Activated naive CD4-positive, alpha-beta T cell treated with anti-CD3 and anti-CD28 coated beads for 36 hours (primary cell): ENCODE data around the gene RMI2. TPM values are rescaled to one million over a fixed set of nuclear protein-coding genes. Genes with fewer than 3 reads are reported as not detected.

Experiments used
- CTCF ChIA-PET: fragments of 350-600 bp; sonication (Branson Sonifier 250); formaldehyde crosslinking; loops from one replicate; lab custom pipeline; 2021; ENCODE audit warnings: antibody characterized with exemption; lab: Charles Lee
- DNase-seq: peaks from one replicate; pipeline ENCODE4 v3.0.0-alpha.2; 2020
- H3K27ac Mint-ChIP-seq: one replicate; pipeline ENCODE4 v1.8.0; 2021; ENCODE audit warnings: mild to moderate bottlenecking, mixed read lengths
- H3K27me3 Mint-ChIP-seq: one replicate; pipeline ENCODE4 v1.8.0; 2021; ENCODE audit warnings: low read depth, mixed read lengths
- H3K36me3 Mint-ChIP-seq: one replicate; pipeline ENCODE4 v1.8.0; 2021; ENCODE audit warnings: low read depth, mixed read lengths
- H3K4me1 Mint-ChIP-seq: one replicate; pipeline ENCODE4 v1.8.0; 2021; ENCODE audit warnings: low read depth, mixed read lengths
- H3K4me3 Mint-ChIP-seq: one replicate; pipeline ENCODE4 v1.8.0; 2021; ENCODE audit warnings: mild to moderate bottlenecking, moderate library complexity, mixed read lengths
- H3K9me3 Mint-ChIP-seq: one replicate; pipeline ENCODE4 v1.8.0; 2021; ENCODE audit warnings: mixed read lengths
- intact Hi-C: fragments of 100-400 bp; cut with micrococcal nuclease; formaldehyde crosslinking; loops from one replicate; pipeline ENCODE4 v1.15.1; 2023
- total RNA-seq, 2 experiments: library from RNA; stranded (reverse); gene quantifications; one replicate each; pipeline ENCODE4 v1.2.3, GENCODE V29; 2021

Gene RMI2
- total RNA-seq, 2 experiments from 2014 or later: 82.8 to 86.2 TPM

DNA sequence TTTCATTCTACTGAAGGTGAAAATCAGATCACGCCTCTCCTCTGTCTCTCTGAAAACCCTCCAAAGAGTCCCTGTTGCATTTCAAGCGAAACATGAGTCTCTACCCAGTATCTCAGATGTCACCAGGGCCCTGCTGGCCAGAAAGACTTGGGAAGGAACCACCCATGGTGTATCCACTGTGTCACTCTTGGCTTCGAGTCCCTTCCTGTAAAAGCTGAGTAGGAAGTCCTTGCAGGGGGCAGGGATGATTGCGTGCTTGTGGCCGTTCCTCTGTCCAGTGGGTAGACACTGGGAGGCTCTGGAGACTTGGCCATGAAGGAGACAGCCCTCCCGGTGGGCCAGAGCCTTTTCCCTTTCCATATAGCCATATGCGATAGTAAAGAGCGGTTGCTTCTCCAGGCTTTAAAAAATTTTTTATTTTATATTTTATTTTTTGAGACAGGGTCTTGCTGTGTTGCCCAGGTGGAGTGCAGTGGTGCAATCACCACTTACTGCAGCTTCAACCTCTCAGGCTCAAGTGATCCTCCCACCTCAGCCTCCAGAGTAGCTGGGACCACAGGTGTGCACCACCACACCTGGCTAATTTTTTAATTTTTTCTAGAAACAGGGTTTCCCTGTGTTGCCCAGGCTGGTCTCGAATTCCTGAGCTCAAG lies 19.0 kb upstream of the RMI2 start:
- peaks cover 47% of the 10 kb centered on the region for H3K4me1 Mint-ChIP-seq
- no peak overlapping the region for H3K27ac Mint-ChIP-seq
- H3K27me3 Mint-ChIP-seq: no peaks in the 10 kb centered on the region
- no peaks in the 10 kb centered on the region for H3K36me3 Mint-ChIP-seq
- CTCF ChIA-PET: interaction anchor here (1.2 kb wide), 1 partner anchor 46 kb away, joined by 4 read pairs; no protein-coding TSS in a partner anchor
- intact Hi-C loops: no loop called here
- no peak overlapping the region for H3K4me3 Mint-ChIP-seq
- DNase-seq: no peak
- H3K9me3 Mint-ChIP-seq: no peaks in the 10 kb centered on the region

DNA sequence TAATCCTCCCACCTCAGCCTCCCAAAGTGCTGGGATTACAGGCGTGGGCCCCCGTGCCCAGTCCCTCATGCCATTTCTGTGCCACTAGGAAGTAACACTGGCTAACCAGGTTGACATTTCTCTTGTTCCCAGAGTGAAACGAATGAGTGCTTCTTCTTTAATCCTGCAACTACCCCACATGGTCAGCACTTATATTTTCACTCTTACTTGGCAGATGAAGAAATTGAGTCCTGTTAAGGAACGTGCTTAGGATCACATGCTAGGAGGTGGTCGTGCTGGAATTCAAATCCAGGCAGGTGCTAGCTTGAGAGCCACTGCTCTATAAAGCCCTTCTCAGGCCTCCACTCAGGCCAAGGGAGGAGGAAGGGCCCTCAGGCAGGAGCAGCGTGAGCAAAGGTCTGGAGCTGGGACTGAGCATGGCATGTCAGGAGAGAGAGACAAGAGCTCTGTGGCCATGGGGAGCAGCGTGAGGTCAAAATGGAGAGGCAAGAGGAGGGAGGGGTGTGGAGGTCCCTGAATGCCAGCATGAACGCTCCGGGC lies 18.5 kb upstream of the RMI2 start:
- no peaks in the 10 kb centered on the region for H3K27me3 Mint-ChIP-seq
- H3K4me3 Mint-ChIP-seq: no peak overlapping the region
- H3K4me1 Mint-ChIP-seq: peaks cover 47% of the 10 kb centered on the region
- intact Hi-C loops: no loop called here
- DNase-seq: no peak
- H3K27ac Mint-ChIP-seq: no peak overlapping the region
- H3K9me3 Mint-ChIP-seq: no peaks in the 10 kb centered on the region
- no peaks in the 10 kb centered on the region for H3K36me3 Mint-ChIP-seq
- CTCF ChIA-PET: interaction anchor here (1.2 kb wide), 1 partner anchor 45 kb away, joined by 4 read pairs; no protein-coding TSS in a partner anchor

DNA sequence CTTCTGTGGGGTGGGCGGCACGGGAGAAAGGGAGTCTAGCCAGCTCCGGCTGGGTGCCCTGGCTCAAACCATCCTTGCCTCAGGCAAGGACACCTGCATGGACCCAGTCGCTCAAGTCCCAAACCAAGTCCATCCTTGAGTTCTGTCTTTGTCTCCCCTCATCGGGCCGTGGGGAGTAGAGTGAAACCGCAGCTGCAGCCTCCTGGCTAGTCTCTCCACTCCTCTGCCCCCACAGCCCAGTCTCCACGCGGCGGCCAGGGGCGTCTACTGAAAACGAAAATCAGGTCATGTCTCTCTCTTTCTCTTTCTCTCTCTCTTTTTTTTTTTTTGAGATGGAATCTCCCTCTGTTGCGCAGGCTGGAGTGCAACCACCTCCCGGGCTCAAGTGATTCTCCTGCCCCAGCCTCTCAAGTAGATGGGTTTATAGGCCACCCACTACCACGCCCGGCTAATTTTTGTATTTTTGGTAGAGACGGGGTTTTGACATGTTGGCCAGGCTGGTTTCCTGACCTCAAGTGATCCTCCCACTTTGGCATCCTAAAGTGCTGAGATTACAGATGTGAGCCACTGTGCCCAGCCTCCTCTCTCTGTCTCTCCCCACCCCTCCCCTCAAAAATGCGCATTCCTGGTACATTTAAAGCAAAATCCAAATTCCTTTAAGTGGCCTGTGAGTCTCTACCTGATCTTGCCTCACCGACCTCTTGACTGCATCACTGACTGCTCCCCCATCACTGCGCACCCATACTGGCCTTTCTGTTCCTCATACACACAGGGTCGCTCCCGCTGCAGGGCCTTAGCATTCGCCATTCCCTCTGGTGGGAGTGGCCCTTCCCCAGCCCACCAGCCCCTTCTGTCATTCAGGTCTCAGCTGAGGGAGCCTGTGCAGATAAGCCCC lies 17.7 kb upstream of the RMI2 start:
- Mint-ChIP-seq H3K27me3 (no peaks in the 10 kb centered on the region), H3K4me1 (peaks cover 47% of the 10 kb centered on the region), H3K9me3 (no peaks in the 10 kb centered on the region), H3K4me3 (no peak overlapping the region), H3K27ac (peak overlapping the region; percentile 28), H3K36me3 (no peaks in the 10 kb centered on the region)
- DNase-seq: no peak
- intact Hi-C loops: loop anchor here (1.0 to 2.0 kb wide), 3 partner anchors 17 to 69 kb away; no protein-coding TSS in a partner anchor
- CTCF ChIA-PET: interaction anchor here (1.0 to 1.2 kb wide), 2 partner anchors 30 to 45 kb away, joined by 3 to 4 read pairs; no protein-coding TSS in a partner anchor

DNA sequence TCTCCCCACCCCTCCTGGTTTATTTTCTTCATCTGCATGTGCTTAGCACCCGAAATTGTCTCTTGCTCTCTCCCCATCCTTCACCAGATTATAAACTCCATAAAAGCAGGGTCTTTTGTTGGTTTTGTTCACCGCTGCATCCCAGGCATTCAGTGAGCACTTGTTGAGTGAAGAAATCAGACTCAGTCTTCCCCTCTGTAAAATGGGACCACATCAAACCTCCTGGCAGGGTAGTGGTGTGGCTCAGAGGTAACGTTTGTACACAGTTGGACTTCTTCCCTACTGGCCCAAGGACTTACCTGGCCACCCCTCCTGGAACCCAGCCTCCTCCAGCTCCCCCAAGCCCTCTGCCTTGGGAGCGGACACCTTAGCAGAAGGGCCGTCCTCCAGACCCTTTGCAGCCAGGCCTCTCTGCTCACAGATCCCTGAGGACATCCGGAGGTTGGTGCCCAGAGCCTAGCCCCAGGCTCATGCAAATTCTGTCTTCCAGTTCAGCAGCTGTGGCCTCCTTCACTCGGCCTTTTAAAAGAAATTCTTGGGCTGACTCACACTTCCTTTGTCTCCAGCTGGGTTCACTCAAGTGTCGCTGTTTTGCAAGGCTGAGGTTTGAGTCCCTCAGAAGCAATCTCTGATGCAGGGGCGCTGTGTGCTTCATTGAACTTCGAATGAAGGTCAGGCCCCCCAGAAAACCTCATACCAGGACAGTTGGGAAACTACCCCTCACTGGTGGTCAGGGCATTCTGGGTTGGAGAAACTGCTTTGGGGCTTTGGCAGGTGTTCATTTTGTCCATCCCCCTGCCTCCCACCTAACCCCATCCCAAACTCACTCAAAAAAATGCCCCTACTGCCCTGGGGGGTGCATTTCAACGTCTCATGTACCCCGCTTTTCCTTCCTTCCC lies 16.8 kb upstream of the RMI2 start:
- DNase-seq: peak; percentile 75
- peak overlapping the region; percentile 13 for H3K27ac Mint-ChIP-seq
- CTCF ChIA-PET: interaction anchor here (0.7 to 1.0 kb wide), 2 partner anchors 30 to 226 kb away, joined by 3 read pairs; no protein-coding TSS in a partner anchor
- H3K4me1 Mint-ChIP-seq: peaks cover 47% of the 10 kb centered on the region
- intact Hi-C loops: loop anchor here (1.0 to 2.0 kb wide), 3 partner anchors 18 to 70 kb away; no protein-coding TSS in a partner anchor
- H3K36me3 Mint-ChIP-seq: no peaks in the 10 kb centered on the region
- no peaks in the 10 kb centered on the region for H3K27me3 Mint-ChIP-seq
- H3K9me3 Mint-ChIP-seq: no peaks in the 10 kb centered on the region
- peak overlapping the region; percentile 36 for H3K4me3 Mint-ChIP-seq

DNA sequence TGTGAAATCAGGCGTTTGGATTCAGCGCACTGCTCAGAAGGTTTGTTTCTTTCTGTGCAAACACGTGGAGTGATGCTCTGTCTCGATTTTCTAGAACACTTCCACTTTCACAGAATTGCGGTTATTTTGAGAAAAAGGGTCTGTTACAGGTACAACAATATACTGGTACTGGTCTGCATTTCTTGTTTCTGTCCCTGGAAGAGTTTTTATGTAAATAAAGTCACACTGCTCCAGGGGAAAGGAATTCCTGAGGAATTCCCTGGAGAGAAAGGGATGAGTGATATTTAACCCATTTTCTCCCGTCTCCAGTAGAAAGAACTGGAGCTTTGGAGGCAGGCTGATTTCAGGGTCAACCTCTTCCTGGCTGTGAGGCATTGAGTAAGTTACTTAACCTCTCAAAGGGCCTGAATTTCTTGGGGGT lies 16.2 kb upstream of the RMI2 start:
- CTCF ChIA-PET: interaction anchor here (0.7 to 1.3 kb wide), 4 partner anchors 31 to 225 kb away, joined by 3 read pairs; no protein-coding TSS in a partner anchor
- H3K4me3 Mint-ChIP-seq: peak overlapping the region; percentile 36
- intact Hi-C loops: loop anchor here (2.0 kb wide), 2 partner anchors 18 to 70 kb away; no protein-coding TSS in a partner anchor
- H3K9me3 Mint-ChIP-seq: no peaks in the 10 kb centered on the region
- peak; percentile 19 for DNase-seq
- H3K27me3 Mint-ChIP-seq: no peaks in the 10 kb centered on the region
- peaks cover 47% of the 10 kb centered on the region for H3K4me1 Mint-ChIP-seq
- no peaks in the 10 kb centered on the region for H3K36me3 Mint-ChIP-seq
- H3K27ac Mint-ChIP-seq: no peak overlapping the region

DNA sequence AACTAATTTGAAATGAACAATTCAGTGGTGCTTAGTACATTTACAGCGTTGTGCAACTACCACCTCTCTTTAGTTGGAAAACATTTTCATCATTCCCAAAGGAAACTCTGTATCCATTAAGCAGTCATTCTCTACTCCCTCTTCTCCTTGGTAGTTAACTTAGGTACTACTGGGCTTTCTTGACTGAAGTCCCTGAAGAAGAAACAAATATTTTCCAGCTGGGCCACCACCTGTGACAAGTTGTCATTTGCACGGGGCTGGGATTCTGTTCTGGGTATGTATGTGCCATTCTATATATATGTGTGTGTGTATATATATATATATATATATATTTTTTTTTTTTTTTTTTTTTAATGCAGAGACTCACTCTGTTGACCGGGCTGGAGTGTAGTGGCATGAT lies 15.4 kb upstream of the RMI2 start:
- H3K9me3 Mint-ChIP-seq: no peaks in the 10 kb centered on the region
- no peak overlapping the region for H3K4me3 Mint-ChIP-seq
- H3K27me3 Mint-ChIP-seq: no peaks in the 10 kb centered on the region
- CTCF ChIA-PET: interaction anchor here (0.8 to 1.3 kb wide), 3 partner anchors 23 to 72 kb away, joined by 3 to 5 read pairs (median 3); no protein-coding TSS in a partner anchor
- DNase-seq: no peak
- no peak overlapping the region for H3K27ac Mint-ChIP-seq
- peaks cover 46% of the 10 kb centered on the region for H3K4me1 Mint-ChIP-seq
- intact Hi-C loops: loop anchor here (2.0 kb wide), 2 partner anchors 19 to 71 kb away; no protein-coding TSS in a partner anchor
- H3K36me3 Mint-ChIP-seq: no peaks in the 10 kb centered on the region

DNA sequence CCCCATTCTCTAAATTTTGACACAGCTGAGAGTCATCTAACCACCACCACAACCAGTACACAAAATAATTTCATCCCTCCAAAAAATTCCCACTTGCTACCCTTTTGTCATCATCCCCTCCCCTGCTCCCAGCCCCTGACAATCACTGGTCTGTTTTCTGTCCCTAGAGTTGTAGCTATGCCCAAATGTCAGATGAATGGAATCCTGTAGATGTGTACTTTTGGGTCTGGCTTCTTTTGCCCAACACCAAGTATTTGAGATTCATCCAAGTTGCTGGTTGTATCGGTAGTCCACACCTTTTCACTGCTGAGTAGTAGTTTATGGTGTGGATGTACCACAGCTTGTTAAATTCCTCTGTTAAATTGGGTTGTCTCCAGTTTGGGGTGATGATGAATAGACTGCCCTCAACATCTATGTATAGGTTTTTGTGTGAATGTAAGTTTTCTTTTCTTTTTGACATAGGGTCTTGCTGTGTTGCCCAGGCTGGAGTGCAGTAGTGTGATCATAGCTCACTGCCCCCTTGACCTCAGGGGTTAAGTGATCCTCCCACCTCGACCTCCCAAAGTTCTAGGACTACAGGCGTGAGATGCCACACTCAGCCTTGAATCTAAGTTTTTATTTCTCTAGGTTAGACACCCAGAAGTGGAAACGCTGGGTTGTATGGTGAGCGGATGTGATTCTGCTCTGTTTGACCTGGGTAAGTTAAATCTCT lies 14.6 kb upstream of the RMI2 start:
- Mint-ChIP-seq H3K36me3 (no peaks in the 10 kb centered on the region), H3K9me3 (no peaks in the 10 kb centered on the region), H3K4me1 (peaks cover 38% of the 10 kb centered on the region), H3K27me3 (no peaks in the 10 kb centered on the region), H3K4me3 (no peak overlapping the region), H3K27ac (no peak overlapping the region)
- DNase-seq: no peak
- intact Hi-C loops: no loop called here
- CTCF ChIA-PET: interaction anchor here (0.8 kb wide), 1 partner anchor 22 kb away, joined by 5 read pairs; no protein-coding TSS in a partner anchor

DNA sequence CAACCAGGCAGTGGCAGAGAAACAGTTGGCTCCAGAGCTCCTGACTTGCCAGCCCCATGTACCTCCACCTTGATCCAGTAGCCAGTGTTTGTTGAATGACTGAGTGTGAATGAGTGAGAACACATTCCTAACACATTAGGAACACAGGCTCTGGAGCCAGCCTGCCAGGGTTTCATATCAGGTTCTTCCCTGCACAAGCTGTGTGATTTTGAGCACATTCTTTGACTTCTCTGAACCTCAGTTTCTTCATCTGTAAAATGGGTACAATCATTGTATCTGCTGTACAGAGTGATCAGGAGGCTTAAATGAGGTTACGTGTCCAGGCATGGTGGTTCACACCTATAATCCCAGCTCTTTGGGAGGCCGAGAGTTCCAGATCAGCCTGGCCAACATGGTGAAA lies 13.3 kb upstream of the RMI2 start:
- Mint-ChIP-seq H3K4me1 (peaks cover 28% of the 10 kb centered on the region), H3K27me3 (no peaks in the 10 kb centered on the region), H3K27ac (no peak overlapping the region), H3K9me3 (no peaks in the 10 kb centered on the region), H3K4me3 (no peak overlapping the region), H3K36me3 (no peaks in the 10 kb centered on the region)
- DNase-seq: no peak
- CTCF ChIA-PET: no interaction called here
- intact Hi-C loops: no loop called here

DNA sequence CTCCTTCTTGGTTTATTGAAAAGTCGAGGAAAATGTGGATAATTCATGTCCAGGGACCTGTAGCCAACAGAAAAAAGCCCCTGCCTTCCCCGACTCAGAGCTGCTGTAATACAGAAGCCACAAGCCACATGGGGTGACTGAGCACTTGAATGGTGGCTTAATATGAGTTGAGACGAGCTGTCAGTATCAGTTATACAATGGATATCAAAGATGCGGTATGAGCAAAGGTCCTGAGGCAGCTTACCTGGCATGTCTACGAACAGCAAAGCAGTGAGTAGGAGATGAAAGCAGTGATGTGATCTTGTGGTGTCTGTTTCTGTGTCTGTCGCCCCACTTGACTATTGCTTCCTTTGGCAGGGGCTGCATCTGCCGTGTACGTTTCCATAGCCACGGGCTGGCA lies 12.2 kb upstream of the RMI2 start:
- no peaks in the 10 kb centered on the region for H3K9me3 Mint-ChIP-seq
- CTCF ChIA-PET: interaction anchor here (0.5 to 1.6 kb wide), 2 partner anchors 75 to 199 kb away, joined by 4 to 5 read pairs; no protein-coding TSS in a partner anchor
- no peak for DNase-seq
- peaks cover 18% of the 10 kb centered on the region for H3K4me1 Mint-ChIP-seq
- H3K36me3 Mint-ChIP-seq: no peaks in the 10 kb centered on the region
- intact Hi-C loops: no loop called here
- no peak overlapping the region for H3K27ac Mint-ChIP-seq
- no peak overlapping the region for H3K4me3 Mint-ChIP-seq
- H3K27me3 Mint-ChIP-seq: no peaks in the 10 kb centered on the region

DNA sequence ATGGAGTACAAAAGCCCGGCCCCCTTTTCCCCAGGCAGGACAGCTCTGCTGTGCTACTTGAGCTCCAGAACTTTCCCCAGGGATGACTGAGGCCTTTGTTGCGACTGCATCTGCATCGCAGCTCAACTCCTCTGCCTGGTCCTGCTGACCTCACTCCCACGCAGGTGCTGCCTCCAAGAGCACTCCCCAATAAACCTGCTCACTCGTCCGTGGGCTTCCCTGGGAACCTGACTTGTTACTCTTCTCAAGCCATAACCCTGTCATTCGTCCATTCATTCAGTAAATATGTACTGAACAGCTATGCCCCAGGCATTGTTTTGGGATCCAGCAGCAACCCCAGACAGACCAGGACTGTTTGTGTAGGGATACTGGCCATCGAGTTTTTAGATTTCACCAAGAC lies 11.6 kb upstream of the RMI2 start:
- Mint-ChIP-seq H3K36me3 (no peaks in the 10 kb centered on the region), H3K9me3 (no peaks in the 10 kb centered on the region), H3K4me1 (peaks cover 11% of the 10 kb centered on the region), H3K27me3 (no peaks in the 10 kb centered on the region), H3K27ac (no peak overlapping the region), H3K4me3 (no peak overlapping the region)
- CTCF ChIA-PET: interaction anchor here (0.5 to 1.6 kb wide), 4 partner anchors 46 to 199 kb away, joined by 3 to 5 read pairs (median 4); partner anchors contain the start of gene SOCS1
- no peak for DNase-seq
- intact Hi-C loops: no loop called here
